Kidney capillary endothelial cell (primary cell): ENCODE measurements around the gene EMID1.

Source experiments
- DNase-seq: peaks from one replicate; pipeline ENCODE4 v3.0.0-alpha.2; 2018; ENCODE audit warnings: low spot score

The EMID1 gene

DNA sequence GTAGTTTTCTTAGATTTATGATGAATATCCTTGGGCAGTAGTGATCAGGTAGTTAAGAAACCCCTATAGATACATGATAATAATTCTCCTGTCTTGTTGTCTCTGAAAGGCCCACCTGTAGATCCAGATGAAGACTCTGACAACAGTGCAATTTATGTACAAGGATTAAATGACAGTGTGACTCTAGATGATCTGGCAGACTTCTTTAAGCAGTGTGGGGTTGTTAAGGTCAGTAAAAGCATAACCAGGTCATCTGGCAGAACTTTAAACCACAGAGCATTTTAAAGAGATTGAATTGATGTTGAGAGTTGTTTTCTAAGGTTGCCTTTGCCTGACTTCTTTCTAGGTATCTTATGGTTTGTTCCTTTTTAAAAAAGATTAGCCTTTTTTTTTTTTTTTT is 86.7 kb downstream of the EMID1 start:
- DNase-seq: no peak

DNA sequence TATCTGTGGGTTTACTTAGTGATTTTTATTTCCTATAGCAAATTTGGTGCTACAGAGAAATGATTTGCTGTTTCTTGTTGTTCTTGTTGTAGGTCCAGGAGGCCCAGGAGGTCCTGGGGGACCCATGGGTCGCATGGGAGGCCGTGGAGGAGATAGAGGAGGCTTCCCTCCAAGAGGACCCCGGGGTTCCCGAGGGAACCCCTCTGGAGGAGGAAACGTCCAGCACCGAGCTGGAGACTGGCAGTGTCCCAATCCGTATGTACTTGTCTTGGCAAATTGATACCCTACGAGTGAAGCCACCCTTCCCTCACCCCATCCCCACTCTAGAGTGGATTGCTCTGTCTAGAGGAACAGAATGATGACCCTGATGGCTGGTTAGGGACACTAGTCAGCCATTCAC is 92.9 kb downstream of the EMID1 start:
- no peak for DNase-seq

DNA sequence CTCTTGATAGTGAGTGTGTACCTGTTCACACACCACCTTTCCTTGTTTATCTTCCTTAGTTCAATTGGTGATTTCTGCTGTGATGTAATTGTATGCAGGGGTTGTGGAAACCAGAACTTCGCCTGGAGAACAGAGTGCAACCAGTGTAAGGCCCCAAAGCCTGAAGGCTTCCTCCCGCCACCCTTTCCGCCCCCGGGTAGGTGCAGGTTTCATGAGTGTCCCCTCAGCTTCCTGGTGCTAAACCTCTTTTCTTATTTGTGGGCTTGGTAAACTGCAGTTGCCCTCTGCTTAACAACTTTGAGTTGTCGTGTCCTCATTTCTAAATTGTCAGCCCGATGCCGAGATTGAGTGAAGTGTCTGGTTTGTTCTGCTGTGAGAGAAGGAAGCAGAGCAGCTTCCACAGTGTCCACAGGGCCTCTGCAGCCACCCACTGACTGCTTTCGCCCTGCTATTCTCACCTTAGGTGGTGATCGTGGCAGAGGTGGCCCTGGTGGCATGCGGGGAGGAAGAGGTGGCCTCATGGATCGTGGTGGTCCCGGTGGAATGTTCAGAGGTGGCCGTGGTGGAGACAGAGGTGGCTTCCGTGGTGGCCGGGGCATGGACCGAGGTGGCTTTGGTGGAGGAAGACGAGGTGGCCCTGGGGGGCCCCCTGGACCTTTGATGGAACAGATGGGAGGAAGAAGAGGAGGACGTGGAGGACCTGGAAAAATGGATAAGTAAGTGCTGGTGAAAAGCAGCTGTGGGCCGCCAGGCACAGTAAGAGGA is 93.6 kb downstream of the EMID1 start:
- DNase-seq: no peak

DNA sequence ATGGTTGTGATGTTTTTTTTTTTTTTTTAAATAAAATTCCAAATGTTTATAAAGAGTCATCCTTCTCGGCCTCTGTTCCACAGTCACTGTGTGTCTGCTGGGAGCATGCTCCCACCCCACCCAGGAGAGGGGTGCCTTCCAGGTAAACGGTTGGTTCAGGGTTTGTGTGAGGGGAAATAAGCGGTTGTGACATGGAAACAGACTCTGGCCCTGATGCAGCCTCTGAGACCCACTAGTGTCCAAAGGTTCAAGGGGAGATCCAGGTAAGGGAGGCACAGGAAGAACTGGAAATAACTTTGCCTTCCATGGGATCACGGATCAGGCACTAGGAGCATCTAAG is 94.7 kb downstream of the EMID1 start:
- no peak for DNase-seq

DNA sequence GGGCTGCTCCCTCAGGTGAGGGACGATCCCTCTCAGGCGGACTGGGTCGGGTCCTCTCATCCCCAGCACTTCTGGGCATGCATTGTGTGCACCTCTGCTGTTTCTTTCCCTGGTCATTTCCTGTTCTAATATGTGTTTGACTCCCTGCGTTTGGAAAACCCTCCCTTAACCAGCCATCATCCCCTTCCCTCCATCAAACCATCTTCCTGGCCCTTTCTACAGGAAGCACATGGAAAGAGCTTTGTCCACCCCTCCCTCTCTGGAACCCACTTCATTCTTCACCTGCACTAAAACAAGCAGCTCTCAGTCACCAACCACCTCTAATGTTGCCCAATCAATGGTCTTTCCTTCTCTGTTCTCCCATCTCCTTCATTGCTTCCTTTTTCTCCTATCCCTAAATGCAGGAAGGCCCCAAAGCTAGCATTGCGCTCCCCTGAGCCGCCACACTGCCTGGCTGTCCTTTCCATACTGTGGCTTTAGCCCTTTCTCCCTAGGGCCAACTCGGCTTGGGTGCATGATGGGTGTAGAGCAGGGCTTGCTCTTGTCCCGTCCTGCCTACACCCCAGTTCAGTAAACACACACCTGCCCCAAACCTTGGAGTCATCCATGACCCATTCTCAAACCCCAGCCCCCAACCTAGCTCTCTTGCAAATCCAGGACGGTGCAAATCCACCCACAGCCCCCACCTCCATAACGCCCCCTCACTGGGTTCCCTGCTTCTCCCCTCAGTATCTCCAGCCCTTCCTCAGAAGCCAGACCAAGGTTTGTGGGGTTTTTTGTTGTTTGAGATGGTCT is 95.3 kb downstream of the EMID1 start:
- no peak for DNase-seq

DNA sequence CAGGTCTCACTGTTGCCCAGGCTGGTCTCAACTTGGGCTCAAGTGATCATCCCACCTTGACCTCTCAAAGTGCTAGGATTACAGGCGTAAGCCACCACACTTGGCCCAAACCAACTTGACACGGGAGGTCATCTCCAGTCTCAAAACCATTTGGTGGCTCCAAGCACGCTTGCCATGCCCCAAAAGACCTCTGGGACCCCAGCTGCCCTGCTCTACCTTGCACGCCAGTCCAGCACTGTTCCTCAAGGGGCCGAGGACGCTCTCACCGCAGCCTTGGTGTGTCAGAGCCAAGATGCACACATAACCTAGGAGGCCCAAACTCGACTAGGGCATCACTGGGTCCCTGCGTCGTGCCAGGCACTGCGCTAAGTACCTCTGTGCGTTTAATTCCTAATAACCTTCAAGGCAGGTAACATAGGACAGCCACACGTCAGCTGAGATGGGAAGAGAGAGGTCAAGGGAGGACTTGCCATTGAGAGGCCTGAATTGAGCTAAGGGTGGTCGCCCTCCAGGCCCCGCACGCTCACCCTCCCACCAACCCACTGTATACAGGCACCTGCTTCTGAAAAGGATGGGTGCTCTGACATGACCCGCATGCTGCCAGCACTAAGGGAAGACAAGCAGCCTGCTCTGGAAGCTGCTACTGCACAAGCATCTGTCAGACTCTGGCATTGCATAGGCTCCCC is 96.2 kb downstream of the EMID1 start:
- DNase-seq: no peak

DNA sequence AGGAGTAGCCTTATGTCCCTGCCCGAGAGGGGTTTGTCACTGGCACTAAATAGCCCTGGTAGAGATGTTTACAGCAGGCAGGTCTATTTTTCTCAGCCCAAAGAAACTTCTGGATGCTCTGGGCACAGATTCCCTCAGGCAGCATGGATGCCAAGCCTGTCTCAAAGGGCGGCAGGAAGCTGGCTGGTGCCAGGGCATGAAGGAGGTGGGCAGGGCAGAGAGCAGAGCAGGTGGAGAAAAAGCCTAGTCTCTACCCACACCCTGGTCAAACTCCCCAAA is 96.6 kb downstream of the EMID1 start:
- DNase-seq: no peak

DNA sequence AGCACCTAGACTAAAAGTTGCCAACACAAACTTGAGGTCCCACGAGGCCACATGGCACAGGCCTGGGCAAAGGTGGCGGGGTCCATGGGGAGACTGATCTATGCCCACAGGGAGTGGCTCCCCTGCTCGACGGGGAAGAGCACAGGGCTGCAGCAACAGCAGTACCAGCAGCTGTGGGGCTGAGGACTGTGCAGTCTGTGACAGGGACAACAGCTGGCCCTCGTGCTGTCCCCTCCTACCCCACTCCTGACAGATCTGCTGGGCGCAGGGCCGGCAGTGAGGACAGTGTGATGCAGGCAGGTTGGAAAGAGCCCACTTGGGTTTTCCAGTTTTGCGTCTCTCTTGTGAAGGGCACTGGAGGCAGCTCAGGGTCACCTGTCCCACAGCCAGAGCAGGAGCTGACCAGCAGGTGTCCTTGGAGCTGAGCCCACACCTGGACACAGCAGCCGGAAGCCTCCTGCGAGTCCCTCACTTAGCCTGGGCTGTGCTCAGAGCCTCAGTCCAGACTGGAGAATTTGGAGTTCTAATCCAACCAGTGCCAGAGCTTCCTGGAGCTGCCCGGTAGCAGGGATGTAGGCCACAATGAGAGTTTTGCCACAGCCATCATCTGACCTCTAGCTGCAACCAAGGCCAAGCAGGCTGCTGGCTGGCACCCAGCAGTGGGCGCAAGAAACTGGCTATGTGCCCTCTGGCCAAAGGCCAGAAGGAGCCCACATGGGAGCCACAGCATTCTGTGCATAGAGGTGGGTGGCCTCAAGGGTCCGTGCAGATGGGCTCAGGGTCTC is 97.2 kb downstream of the EMID1 start:
- DNase-seq: no peak

DNA sequence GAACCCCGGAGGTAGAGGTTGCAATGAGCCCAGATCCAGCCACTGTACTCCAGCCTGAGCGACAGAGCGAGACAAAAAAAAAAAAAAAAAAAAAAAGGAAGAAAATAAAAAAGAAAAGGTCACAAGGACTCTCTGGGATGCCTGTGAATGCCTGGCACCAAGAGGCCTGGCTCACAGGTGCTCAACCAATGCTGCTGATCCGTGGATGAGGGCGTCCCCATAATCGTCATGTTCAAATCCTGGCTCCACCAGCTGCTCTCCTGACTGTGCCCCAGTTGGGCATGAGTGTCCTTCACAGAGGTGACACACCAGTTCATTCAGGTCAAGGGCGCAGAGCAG is 100.1 kb downstream of the EMID1 start:
- no peak for DNase-seq

DNA sequence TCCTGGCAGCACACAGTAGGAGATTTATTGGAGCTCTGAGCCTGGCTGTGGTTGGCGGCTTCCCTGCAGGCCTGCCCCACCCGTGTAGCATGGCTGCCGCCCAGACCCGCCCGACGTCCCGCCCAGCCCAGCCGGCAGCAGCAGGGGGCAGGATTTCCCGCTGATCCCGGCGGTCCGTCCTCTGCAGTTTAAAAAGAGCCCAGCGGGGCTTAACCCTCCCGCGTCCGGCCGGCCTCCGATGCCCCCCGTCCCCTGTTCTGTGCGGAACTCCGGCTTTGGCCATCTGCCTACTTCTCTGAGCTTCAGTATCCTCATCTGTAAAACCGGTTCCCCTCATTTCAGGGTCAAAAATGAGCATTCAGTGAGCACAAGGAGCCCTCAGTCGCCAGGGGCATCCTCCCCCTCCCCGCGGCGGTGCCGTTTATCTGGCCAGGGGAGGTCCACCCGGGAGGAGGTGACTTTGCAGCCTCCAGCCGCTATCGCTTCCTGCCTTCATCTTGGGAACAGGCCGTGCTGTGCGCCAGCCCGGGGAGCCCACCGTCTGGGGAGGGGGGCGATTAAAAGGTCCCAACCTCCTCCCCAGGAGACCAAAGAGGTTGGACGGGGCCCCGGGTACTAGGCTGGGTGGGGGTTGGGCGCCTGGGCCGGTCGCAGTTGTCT is 100.6 kb downstream of the EMID1 start, which contains the start of gene GAS2L1:
Gene GAS2L1, plus strand, starts transcription at position 476 of the 660 bp plus-strand sequence. CDS start 1,456 bp downstream, outside the sequence.
- peak; percentile 77 for DNase-seq

DNA sequence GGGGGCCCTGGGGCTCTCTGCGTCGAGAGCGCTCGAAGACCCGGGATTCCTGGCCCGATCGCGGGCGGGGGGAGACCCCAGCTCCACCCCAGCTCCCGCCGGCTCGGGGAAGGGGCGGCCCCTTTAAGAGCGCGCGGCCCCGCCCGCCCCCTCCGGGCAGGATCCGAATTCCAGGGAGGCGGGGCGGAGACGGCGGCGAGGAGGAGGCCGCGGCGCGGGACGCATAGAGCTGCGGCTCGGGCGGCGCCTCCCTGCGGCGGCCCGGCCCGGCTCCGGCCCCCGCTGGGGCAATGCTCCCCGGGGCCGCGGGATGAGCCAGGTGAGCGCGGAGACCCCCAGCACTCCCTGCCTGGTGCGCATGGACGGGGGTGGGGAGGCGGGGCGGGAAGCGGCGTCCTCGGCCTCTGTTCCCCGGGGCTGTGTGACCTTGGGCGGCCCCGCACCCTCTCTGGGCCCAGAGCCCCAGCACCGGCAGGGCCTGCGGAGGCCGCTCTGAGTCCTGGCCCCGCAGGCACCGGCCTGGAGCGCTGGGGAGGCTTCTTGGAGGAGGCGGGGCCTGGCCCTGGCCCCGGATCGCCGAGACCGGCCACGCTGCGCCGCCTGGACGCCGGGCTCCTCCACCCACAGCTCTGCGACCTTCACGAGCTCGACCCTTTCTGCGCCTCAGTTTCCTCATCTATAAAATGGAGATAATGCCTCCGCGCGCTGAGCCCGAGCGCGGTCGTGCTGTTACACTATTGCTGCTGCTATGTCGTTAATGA is 101.3 kb downstream of the EMID1 start:
- DNase-seq: peak; percentile 65

DNA sequence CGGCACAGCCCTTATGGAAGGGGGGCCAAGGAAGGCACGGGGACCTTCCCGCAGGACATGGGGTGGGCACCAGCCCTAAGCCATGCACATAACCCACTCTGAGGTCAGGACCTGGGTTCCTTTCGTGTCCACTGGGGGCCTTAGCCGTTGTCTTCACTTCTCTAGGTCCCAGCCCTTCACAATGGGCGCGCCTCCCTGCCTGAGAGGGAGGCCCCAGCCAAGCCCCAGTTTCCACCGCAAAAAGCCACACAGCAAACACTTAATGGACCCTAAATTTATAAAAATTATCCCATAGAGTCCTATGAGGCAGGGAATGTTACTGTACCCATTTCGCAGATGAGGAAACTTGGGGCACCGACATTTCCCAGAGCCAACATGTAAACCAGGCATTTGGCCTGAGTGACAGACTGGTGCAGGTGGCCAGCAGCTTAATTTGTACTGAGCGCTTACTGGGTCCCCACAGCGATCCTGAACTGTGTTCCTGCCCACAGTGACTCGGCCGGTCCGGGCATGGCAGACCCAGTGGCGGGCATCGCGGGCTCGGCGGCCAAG is 102.0 kb downstream of the EMID1 start:
- DNase-seq: no peak

DNA sequence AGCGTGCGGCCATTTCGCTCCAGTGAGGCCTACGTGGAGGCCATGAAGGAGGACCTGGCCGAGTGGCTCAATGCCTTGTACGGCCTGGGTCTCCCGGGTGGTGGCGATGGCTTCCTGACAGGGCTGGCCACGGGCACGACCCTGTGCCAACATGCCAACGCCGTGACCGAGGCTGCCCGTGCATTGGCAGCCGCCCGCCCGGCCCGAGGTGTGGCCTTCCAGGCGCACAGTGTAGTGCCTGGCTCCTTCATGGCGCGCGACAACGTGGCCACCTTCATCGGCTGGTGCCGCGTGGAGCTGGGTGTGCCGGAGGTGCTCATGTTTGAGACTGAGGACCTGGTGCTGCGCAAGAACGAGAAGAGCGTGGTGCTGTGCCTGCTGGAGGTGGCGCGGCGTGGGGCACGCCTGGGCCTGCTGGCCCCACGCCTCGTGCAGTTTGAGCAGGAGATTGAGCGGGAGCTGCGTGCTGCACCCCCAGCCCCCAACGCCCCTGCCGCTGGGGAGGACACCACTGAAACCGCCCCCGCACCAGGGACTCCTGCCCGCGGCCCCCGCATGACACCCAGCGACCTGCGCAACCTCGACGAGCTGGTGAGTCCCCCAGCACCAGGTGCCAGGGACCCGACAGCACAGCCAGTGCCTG is 102.6 kb downstream of the EMID1 start:
- no peak for DNase-seq

DNA sequence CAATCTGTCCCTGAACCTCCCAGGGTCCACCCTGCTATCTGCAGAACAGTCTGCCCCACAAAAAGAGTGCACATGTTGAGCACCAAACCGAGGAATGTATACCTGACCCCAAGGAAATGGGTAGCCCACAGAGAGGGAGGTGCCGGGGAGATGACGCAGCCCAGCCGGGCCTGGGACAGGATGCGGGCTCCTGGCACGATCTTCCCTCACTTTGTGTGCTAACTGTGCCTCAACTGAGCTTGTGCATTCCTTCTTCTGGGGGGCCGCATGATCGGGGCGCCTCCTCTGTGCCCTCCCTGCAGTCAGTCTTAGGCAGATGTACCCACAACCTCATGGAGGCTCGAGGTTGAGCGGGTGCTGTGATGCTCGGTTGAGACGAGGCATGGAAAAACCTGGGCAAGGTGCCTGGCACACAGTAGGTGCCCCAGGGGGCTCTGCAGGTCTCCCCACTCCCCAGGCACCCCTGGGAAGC is 103.1 kb downstream of the EMID1 start:
- DNase-seq: no peak
